Measurements from ENCODE around the gene ERMARD.
A peak's percentile ranks its signal among the peaks of the same experiment; 100 is the strongest.

ERMARD gene

DNA sequence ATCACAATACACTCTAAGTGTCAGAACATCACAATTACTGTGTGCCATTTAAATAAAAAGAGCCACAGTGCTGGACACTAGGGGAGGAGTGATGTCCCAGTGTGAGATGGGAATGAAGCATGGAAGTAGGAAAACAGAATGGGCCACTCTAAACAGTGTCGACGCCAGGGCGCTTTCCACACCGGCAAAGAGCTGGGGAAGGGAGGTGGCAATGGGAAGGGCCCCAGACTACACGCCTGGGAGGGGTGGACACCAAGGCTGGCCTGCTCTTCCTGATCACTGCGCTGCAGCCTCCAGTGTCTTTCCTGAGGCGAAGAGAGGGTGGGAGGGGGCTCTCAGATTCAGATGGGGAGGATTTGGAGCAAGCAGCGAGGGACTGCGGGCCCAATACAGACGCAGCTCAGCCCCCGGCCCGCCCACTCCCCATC lies 75.9 kb downstream of the ERMARD start:
- H2BK12ac ChIP-seq (ENCODE audit: low read length): no peak overlapping the region

DNA sequence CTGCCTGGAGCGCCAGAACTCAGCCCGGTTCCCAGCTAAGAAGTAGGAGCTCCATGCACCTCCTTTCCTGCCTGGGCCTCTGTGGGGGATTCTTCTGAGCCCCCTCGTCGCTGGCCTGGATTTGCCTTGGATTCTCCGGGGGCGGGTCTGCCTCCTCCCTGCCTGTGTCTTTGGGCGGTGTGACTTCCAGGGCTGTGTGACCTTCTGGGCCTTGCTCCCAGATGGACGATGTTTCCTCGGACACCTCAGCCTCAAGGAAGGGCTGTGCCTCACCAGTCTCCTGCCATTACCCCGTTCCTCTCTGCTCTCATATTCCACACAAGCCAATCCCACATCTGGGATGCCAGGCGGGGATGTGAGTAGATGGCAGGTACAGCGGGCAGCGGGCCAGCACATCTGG lies 76.8 kb downstream of the ERMARD start:
- DNase-seq: no peak
- H3K9ac ChIP-seq (ENCODE audit: low read length): no peak overlapping the region

More for the DNA sequence above, 75.9 kb downstream of the ERMARD start:
- Histone ChIP-seq H2AK5ac (ENCODE audit: low read length) (no peak overlapping the region), H3K4me3 (ENCODE audit: low read depth, low read length) (no peak overlapping the region), H3K79me1 (ENCODE audit: low read length) (no peaks in the 10 kb centered on the region), H3K14ac (ENCODE audit: low read length) (no peak overlapping the region), H3K4ac (ENCODE audit: low read depth, low read length) (no peak overlapping the region), H3K23ac (ENCODE audit: low read length) (no peak overlapping the region), H3K9ac (ENCODE audit: low read length) (no peak overlapping the region), H3K27me3 (ENCODE audit: insufficient read depth, low read length) (no peaks in the 10 kb centered on the region), H2AFZ (ENCODE audit: insufficient read depth, low read length, poor library complexity) (no peak overlapping the region), H4K91ac (ENCODE audit: low read depth, low read length) (no peak overlapping the region), H4K8ac (ENCODE audit: low read depth, low read length) (no peak overlapping the region), H2BK5ac (ENCODE audit: low read depth, low read length, poor library complexity) (no peak overlapping the region), H3K36me3 (ENCODE audit: control insufficient read depth in 1 of 2, insufficient read depth in 2 of 2, low read length in 2 of 2) (no peaks in the 10 kb centered on the region), H2BK120ac (ENCODE audit: insufficient read depth, low read length, poor library complexity) (no peak overlapping the region), H3K18ac (ENCODE audit: low read length) (no peak overlapping the region), H3K4me2 (ENCODE audit: low read length) (no peak overlapping the region), H3K27ac (ENCODE audit: low read depth, low read length) (no peak overlapping the region), H3K4me1 (ENCODE audit: control insufficient read depth in 1 of 2, insufficient read depth in 2 of 2, low read length in 2 of 2) (no peaks in the 10 kb centered on the region), H4K12ac (ENCODE audit: low read depth, low read length) (no peak overlapping the region), H3K9me3 (ENCODE audit: insufficient read depth, low read depth, low read length) (peaks cover 3% of the 10 kb centered on the region), H3K79me2 (ENCODE audit: control insufficient read depth, insufficient read depth, low read length, poor library complexity) (no peaks in the 10 kb centered on the region)
- WGBS (ENCODE audit: extremely low coverage, insufficient coverage, insufficient read length): no CpG with 5 or more reads among the region's 12 CpGs
- DNase-seq: no peak

DNA sequence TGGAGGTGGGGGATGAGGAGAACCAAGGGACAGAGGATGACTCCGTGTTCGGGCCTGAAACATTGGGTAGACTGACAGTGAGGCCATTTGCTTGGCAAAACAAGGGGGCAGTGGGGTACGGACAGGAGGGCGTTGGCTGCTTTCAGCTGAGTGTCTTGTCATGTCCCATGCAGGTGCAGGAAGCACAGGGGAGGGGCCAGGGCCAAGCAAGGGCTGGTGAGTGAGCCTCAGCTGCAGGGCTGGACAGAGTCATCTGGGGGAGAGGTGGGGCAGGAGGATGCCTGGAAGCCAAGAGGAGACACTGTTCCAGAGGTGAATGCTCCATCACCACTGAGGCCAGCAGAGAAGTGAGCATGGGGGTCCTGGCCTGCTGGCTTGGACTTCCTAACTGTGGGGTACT lies 78.4 kb downstream of the ERMARD start:
- H2AFZ ChIP-seq (ENCODE audit: insufficient read depth, low read length, poor library complexity): no peak overlapping the region
- no peaks in the 10 kb centered on the region for H3K79me2 ChIP-seq (ENCODE audit: control insufficient read depth, insufficient read depth, low read length, poor library complexity)

More for the DNA sequence above, 76.8 kb downstream of the ERMARD start:
- Histone ChIP-seq H2BK12ac (ENCODE audit: low read length) (no peak overlapping the region), H2BK120ac (ENCODE audit: insufficient read depth, low read length, poor library complexity) (no peak overlapping the region), H3K79me2 (ENCODE audit: control insufficient read depth, insufficient read depth, low read length, poor library complexity) (no peaks in the 10 kb centered on the region), H4K12ac (ENCODE audit: low read depth, low read length) (no peak overlapping the region), H3K4me2 (ENCODE audit: low read length) (no peak overlapping the region), H3K27ac (ENCODE audit: low read depth, low read length) (no peak overlapping the region), H3K18ac (ENCODE audit: low read length) (no peak overlapping the region), H3K9me3 (ENCODE audit: insufficient read depth, low read depth, low read length) (peaks cover 3% of the 10 kb centered on the region), H3K79me1 (ENCODE audit: low read length) (no peaks in the 10 kb centered on the region), H3K4me1 (ENCODE audit: control insufficient read depth in 1 of 2, insufficient read depth in 2 of 2, low read length in 2 of 2) (no peaks in the 10 kb centered on the region), H2BK5ac (ENCODE audit: low read depth, low read length, poor library complexity) (no peak overlapping the region), H3K36me3 (ENCODE audit: control insufficient read depth in 1 of 2, insufficient read depth in 2 of 2, low read length in 2 of 2) (no peaks in the 10 kb centered on the region), H4K8ac (ENCODE audit: low read depth, low read length) (no peak overlapping the region), H3K4me3 (ENCODE audit: low read depth, low read length) (no peak overlapping the region), H3K23ac (ENCODE audit: low read length) (no peak overlapping the region), H2AK5ac (ENCODE audit: low read length) (no peak overlapping the region), H3K4ac (ENCODE audit: low read depth, low read length) (no peak overlapping the region), H3K27me3 (ENCODE audit: insufficient read depth, low read length) (no peaks in the 10 kb centered on the region), H4K91ac (ENCODE audit: low read depth, low read length) (no peak overlapping the region), H3K14ac (ENCODE audit: low read length) (no peak overlapping the region), H2AFZ (ENCODE audit: insufficient read depth, low read length, poor library complexity) (no peak overlapping the region)
- WGBS (ENCODE audit: extremely low coverage, insufficient coverage, insufficient read length): no CpG with 5 or more reads among the region's 13 CpGs

DNA sequence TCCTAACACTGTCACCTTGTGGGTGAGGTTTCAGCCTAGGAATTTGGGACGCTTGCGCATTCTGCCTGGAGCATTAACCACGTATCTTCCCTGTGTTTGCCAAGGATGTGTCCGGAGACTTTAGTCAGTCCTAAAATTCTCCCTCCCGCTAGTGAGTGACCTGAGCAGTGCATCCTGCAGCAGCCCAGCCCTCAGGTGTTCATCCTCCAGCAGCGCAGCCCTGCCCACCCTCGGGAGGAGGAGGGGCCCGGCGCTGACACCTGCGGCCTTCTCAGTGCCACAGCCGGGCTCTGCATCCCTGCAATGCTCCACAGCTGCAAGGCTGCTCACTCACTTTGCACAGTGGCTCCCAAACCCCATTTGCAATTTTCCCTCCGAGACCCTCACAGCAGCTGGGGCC lies 79.5 kb downstream of the ERMARD start:
- H3K27ac ChIP-seq (ENCODE audit: low read depth, low read length): no peak overlapping the region
- H2BK12ac ChIP-seq (ENCODE audit: low read length): no peak overlapping the region
- no peak overlapping the region for H3K23ac ChIP-seq (ENCODE audit: low read length)
- H3K9ac ChIP-seq (ENCODE audit: low read length): no peak overlapping the region
- H3K4me2 ChIP-seq (ENCODE audit: low read length): no peak overlapping the region
- H3K79me2 ChIP-seq (ENCODE audit: control insufficient read depth, insufficient read depth, low read length, poor library complexity): no peaks in the 10 kb centered on the region
- H3K27me3 ChIP-seq (ENCODE audit: insufficient read depth, low read length): no peaks in the 10 kb centered on the region
- H3K18ac ChIP-seq (ENCODE audit: low read length): no peak overlapping the region
- H3K9me3 ChIP-seq (ENCODE audit: insufficient read depth, low read depth, low read length): no peaks in the 10 kb centered on the region
- peak in 1 of 2 donors; percentile 3 for DNase-seq
- no peak overlapping the region for H3K14ac ChIP-seq (ENCODE audit: low read length)
- H4K12ac ChIP-seq (ENCODE audit: low read depth, low read length): no peak overlapping the region
- H3K4me1 ChIP-seq (ENCODE audit: control insufficient read depth in 1 of 2, insufficient read depth in 2 of 2, low read length in 2 of 2): no peaks in the 10 kb centered on the region
- no peak overlapping the region for H4K91ac ChIP-seq (ENCODE audit: low read depth, low read length)
- no peak overlapping the region for H3K4ac ChIP-seq (ENCODE audit: low read depth, low read length)
- H3K79me1 ChIP-seq (ENCODE audit: low read length): no peaks in the 10 kb centered on the region
- H2BK5ac ChIP-seq (ENCODE audit: low read depth, low read length, poor library complexity): no peak overlapping the region
- no peak overlapping the region for H2AFZ ChIP-seq (ENCODE audit: insufficient read depth, low read length, poor library complexity)
- H4K8ac ChIP-seq (ENCODE audit: low read depth, low read length): no peak overlapping the region
- H3K36me3 ChIP-seq (ENCODE audit: control insufficient read depth in 1 of 2, insufficient read depth in 2 of 2, low read length in 2 of 2): no peaks in the 10 kb centered on the region
- H2AK5ac ChIP-seq (ENCODE audit: low read length): no peak overlapping the region
- no CpG with 5 or more reads among the region's 12 CpGs for WGBS (ENCODE audit: extremely low coverage, insufficient coverage, insufficient read length)
- no peak overlapping the region for H2BK120ac ChIP-seq (ENCODE audit: insufficient read depth, low read length, poor library complexity)
- no peak overlapping the region for H3K4me3 ChIP-seq (ENCODE audit: low read depth, low read length)

More for the DNA sequence above, 78.4 kb downstream of the ERMARD start:
- no peaks in the 10 kb centered on the region for H3K4me1 ChIP-seq (ENCODE audit: control insufficient read depth in 1 of 2, insufficient read depth in 2 of 2, low read length in 2 of 2)
- no peak overlapping the region for H3K18ac ChIP-seq (ENCODE audit: low read length)
- H3K27ac ChIP-seq (ENCODE audit: low read depth, low read length): no peak overlapping the region
- no peak overlapping the region for H3K23ac ChIP-seq (ENCODE audit: low read length)
- no peak overlapping the region for H2BK5ac ChIP-seq (ENCODE audit: low read depth, low read length, poor library complexity)
- no peaks in the 10 kb centered on the region for H3K27me3 ChIP-seq (ENCODE audit: insufficient read depth, low read length)
- no peak overlapping the region for H3K4me3 ChIP-seq (ENCODE audit: low read depth, low read length)
- DNase-seq: no peak
- no peak overlapping the region for H3K4me2 ChIP-seq (ENCODE audit: low read length)
- H4K8ac ChIP-seq (ENCODE audit: low read depth, low read length): no peak overlapping the region
- H4K91ac ChIP-seq (ENCODE audit: low read depth, low read length): no peak overlapping the region
- no peak overlapping the region for H2AK5ac ChIP-seq (ENCODE audit: low read length)
- no peak overlapping the region for H2BK12ac ChIP-seq (ENCODE audit: low read length)
- WGBS (ENCODE audit: extremely low coverage, insufficient coverage, insufficient read length): no CpG with 5 or more reads among the region's 4 CpGs
- no peak overlapping the region for H4K12ac ChIP-seq (ENCODE audit: low read depth, low read length)
- H3K9ac ChIP-seq (ENCODE audit: low read length): no peak overlapping the region
- H2BK120ac ChIP-seq (ENCODE audit: insufficient read depth, low read length, poor library complexity): no peak overlapping the region
- H3K4ac ChIP-seq (ENCODE audit: low read depth, low read length): no peak overlapping the region
- no peaks in the 10 kb centered on the region for H3K36me3 ChIP-seq (ENCODE audit: control insufficient read depth in 1 of 2, insufficient read depth in 2 of 2, low read length in 2 of 2)
- no peaks in the 10 kb centered on the region for H3K79me1 ChIP-seq (ENCODE audit: low read length)
- peaks cover 3% of the 10 kb centered on the region for H3K9me3 ChIP-seq (ENCODE audit: insufficient read depth, low read depth, low read length)
- H3K14ac ChIP-seq (ENCODE audit: low read length): no peak overlapping the region
